OCI-LY1 (cell line): ENCODE measurements around the gene CASTOR2.
"Not testable (repeated sequence)": the region's sequence is repeated elsewhere in the genome, so short reads cannot be mapped to it uniquely, and the experiment has no call there.

Experiments
- H2AFZ ChIP-seq: fragments of 200-600 bp; sonication (generic), shearing (Covaris generic); 2 replicates; pipeline ENCODE4 v1.6.0; 2014; ENCODE audit warnings: antibody characterized with exemption, mild to moderate bottlenecking, low read length
- H3F3A ChIP-seq: fragments of 200-600 bp; sonication (generic), shearing (Covaris generic); 2 replicates; pipeline ENCODE4 v1.6.0; 2014; ENCODE audit warnings: mild to moderate bottlenecking, antibody characterized with exemption, low read length, moderate library complexity; ENCODE audit not compliant: insufficient read depth
- H3K27ac ChIP-seq: fragments of 200-600 bp; sonication (generic); 2 replicates; pipeline ENCODE4 v1.5.1; 2014; ENCODE audit warnings: low read length, mixed run types, mild to moderate bottlenecking, low read depth; ENCODE audit not compliant: poor library complexity, severe bottlenecking
- H3K27me3 ChIP-seq: fragments of 200-600 bp; sonication (generic); 2 replicates; pipeline ENCODE4 v1.6.0; 2014; ENCODE audit warnings: antibody characterized with exemption, mild to moderate bottlenecking, low read length, moderate library complexity; ENCODE audit not compliant: insufficient read depth
- H3K36me3 ChIP-seq: fragments of 200-600 bp; sonication (generic); 2 replicates; pipeline ENCODE4 v1.6.1; 2014; ENCODE audit warnings: mild to moderate bottlenecking, antibody characterized with exemption, low read length, moderate library complexity, mixed read lengths; ENCODE audit not compliant: insufficient read depth
- H3K4me1 ChIP-seq: fragments of 200-600 bp; sonication (generic); 2 replicates; pipeline ENCODE4 v1.5.1; 2014; ENCODE audit warnings: mild to moderate bottlenecking, low read length, moderate library complexity; ENCODE audit not compliant: insufficient read depth, severe bottlenecking
- H3K4me2 ChIP-seq: fragments of 200-600 bp; sonication (generic), shearing (Covaris generic); 2 replicates; pipeline ENCODE4 v1.6.1; 2014; ENCODE audit warnings: low read length
- H3K4me3 ChIP-seq: fragments of 200-600 bp; sonication (generic); 2 replicates; pipeline ENCODE4 v1.5.1; 2014; ENCODE audit warnings: low read length, low read depth, mild to moderate bottlenecking, mixed read lengths; ENCODE audit not compliant: poor library complexity, severe bottlenecking
- H3K79me2 ChIP-seq: fragments of 200-600 bp; shearing (Covaris generic); 2 replicates; pipeline ENCODE4 v1.6.1; 2016; ENCODE audit warnings: mixed run types, low read length, mixed read lengths; ENCODE audit not compliant: insufficient read depth
- H3K9ac ChIP-seq: fragments of 200-600 bp; sonication (generic), shearing (Covaris generic); 2 replicates; pipeline ENCODE4 v1.6.1; 2014; ENCODE audit warnings: mild to moderate bottlenecking, low read length, mixed read lengths
- H3K9me2 ChIP-seq: fragments of 200-600 bp; sonication (generic), shearing (Covaris generic); 2 replicates; pipeline ENCODE4 v1.6.1; 2014; ENCODE audit warnings: low read depth, mild to moderate bottlenecking, low read length, mixed read lengths
- H3K9me3 ChIP-seq: fragments of 200-600 bp; shearing (Covaris generic); 2 replicates; pipeline ENCODE4 v1.6.1; 2014; ENCODE audit warnings: low read length, mixed read lengths
- H4K20me1 ChIP-seq: fragments of 200-600 bp; sonication (generic), shearing (Covaris generic); 2 replicates; pipeline ENCODE4 v1.6.0; 2016; ENCODE audit warnings: mild to moderate bottlenecking, low read length; ENCODE audit not compliant: insufficient read depth
- CTCF ChIP-seq: fragments of 200-600 bp; sonication (generic), shearing (Covaris generic); IDR thresholded peaks from 2 replicates; pipeline ENCODE4 v1.5.1; 2017; ENCODE audit warnings: mild to moderate bottlenecking, antibody characterized with exemption, low read length, moderate library complexity, mixed read lengths
- EZH2 ChIP-seq: fragments of 200-600 bp; sonication (generic), shearing (Covaris generic); IDR thresholded peaks from 2 replicates; pipeline ENCODE4 v1.8.0; 2017; ENCODE audit warnings: borderline replicate concordance, mixed run types, mild to moderate bottlenecking, antibody characterized with exemption, low read length, moderate library complexity, mixed read lengths

The CASTOR2 gene

DNA sequence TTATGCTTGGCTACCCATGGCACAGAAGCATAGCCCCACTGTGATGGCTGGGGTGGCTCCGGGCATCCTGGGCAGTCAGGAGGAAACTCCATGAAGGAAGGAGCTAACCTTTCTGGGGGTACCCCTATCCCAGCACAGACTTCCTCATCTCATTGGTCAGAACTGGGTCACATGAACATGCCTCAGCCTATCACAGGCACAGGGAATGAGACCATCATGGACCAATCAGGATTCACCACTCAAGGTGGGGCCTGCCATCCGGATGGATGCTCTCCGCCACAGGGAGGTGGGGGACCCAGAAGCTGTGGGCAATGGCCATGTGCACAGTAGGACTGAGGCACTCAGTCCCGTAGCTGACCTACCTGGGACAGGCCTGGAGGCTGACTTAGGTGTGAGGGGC, 6.9 kb downstream of the CASTOR2 start:
- H3F3A ChIP-seq, H3K36me3 ChIP-seq, H3K4me3 ChIP-seq, H3K4me1 ChIP-seq, H3K9ac ChIP-seq, H2AFZ ChIP-seq, H3K9me2 ChIP-seq, H3K27me3 ChIP-seq, H3K79me2 ChIP-seq, H3K9me3 ChIP-seq, H4K20me1 ChIP-seq, H3K4me2 ChIP-seq, H3K27ac ChIP-seq: not testable (repeated sequence)

DNA sequence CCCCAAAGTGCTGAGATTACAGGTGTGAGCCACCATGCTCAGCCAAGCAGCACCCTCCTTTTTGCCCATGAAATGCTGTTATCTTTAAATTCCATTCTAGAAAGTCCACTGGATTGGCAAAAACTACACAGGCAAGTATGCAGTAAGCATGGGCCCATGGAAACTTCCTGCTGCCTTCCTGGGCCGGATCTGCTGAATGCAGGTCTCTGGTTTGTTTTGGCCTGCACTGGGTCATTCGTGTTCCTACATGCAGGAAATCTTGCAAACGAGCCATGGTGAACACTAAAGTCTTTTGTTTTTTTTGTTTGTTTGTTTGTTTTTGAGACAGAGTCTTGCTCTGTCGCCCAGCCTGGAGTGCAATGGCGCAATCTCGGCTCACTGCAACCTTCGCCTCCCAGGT, 7.9 kb downstream of the CASTOR2 start:
- H3K9ac ChIP-seq, H3K4me3 ChIP-seq, H3K9me3 ChIP-seq, H2AFZ ChIP-seq, H3K79me2 ChIP-seq, H3K27me3 ChIP-seq, H4K20me1 ChIP-seq, H3K36me3 ChIP-seq, H3K27ac ChIP-seq, H3K4me2 ChIP-seq, H3K9me2 ChIP-seq, H3K4me1 ChIP-seq, H3F3A ChIP-seq: not testable (repeated sequence)

GRCh38 chr7:74975959-74976358, 11.5 kb downstream of the CASTOR2 start:
- not testable (repeated sequence) for H3K9me3 ChIP-seq, H3K9ac ChIP-seq, H3K27me3 ChIP-seq, H3K79me2 ChIP-seq, H3K4me1 ChIP-seq, H3K9me2 ChIP-seq, H3K27ac ChIP-seq, H3K36me3 ChIP-seq, H2AFZ ChIP-seq, H3K4me3 ChIP-seq, H3F3A ChIP-seq, H3K4me2 ChIP-seq, H4K20me1 ChIP-seq

DNA sequence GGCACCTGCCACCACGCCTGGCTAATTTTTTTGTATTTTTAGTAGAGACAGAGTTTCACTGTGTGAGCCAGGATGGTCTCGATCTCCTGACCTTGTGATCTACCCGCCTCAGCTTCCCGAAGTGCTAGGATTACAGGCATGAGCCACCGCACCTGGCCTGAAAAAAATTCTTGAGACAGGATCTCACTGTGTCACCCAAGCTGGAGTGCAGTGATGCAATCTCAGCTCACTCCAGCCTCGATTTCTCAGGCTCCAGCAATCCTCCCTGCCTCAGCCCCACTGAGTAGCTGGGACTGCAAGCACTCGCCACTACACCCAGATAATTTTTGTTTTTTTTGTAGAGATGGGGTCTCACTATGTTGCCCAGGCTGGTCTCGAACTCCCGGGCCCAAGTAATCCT, 13.0 kb downstream of the CASTOR2 start:
- not testable (repeated sequence) for H3K9me3 ChIP-seq, H3K9ac ChIP-seq, H3K4me1 ChIP-seq, H3F3A ChIP-seq, H2AFZ ChIP-seq, H3K4me2 ChIP-seq, H3K27me3 ChIP-seq, H3K36me3 ChIP-seq, H3K27ac ChIP-seq, H3K9me2 ChIP-seq, H4K20me1 ChIP-seq, H3K4me3 ChIP-seq, H3K79me2 ChIP-seq

GRCh38 chr7:74988436-74988835, 23.9 kb downstream of the CASTOR2 start:
- not testable (repeated sequence) for H3K9ac ChIP-seq, H3K79me2 ChIP-seq, H3K4me3 ChIP-seq, H4K20me1 ChIP-seq, H3K27me3 ChIP-seq, H3K9me3 ChIP-seq, H3K4me1 ChIP-seq, H3K36me3 ChIP-seq, H3K9me2 ChIP-seq, H3F3A ChIP-seq, H3K4me2 ChIP-seq, H3K27ac ChIP-seq, H2AFZ ChIP-seq

GRCh38 chr7:74993121-74993520, 28.6 kb downstream of the CASTOR2 start:
- H3K36me3 ChIP-seq = no peaks in the 10 kb centered on the region
- H3K4me1 ChIP-seq = peaks cover 36% of the 10 kb centered on the region
- no peak overlapping the region for H3K27ac ChIP-seq
- H3K4me3 ChIP-seq = no peak overlapping the region
- H3K9me2 ChIP-seq = no peaks in the 10 kb centered on the region
- H3K79me2 ChIP-seq = no peaks in the 10 kb centered on the region
- H4K20me1 ChIP-seq = no peaks in the 10 kb centered on the region
- no peak overlapping the region for H2AFZ ChIP-seq
- no peaks in the 10 kb centered on the region for H3K27me3 ChIP-seq
- H3K4me2 ChIP-seq = no peak overlapping the region
- TF ChIP-seq CTCF (no peak), EZH2 (no peak)
- H3K9me3 ChIP-seq = no peaks in the 10 kb centered on the region
- no peak overlapping the region for H3K9ac ChIP-seq
- no peaks in the 10 kb centered on the region for H3F3A ChIP-seq

- H3K4me3 ChIP-seq, H3F3A ChIP-seq, H3K79me2 ChIP-seq, H4K20me1 ChIP-seq, H3K9me3 ChIP-seq, H3K4me2 ChIP-seq, H3K9me2 ChIP-seq, H2AFZ ChIP-seq, H3K27me3 ChIP-seq, H3K36me3 ChIP-seq, H3K9ac ChIP-seq, H3K27ac ChIP-seq: not testable (repeated sequence)
- peaks cover 36% of the 10 kb centered on the region for H3K4me1 ChIP-seq
Measured at GRCh38 chr7:74994869-74995543, 30.5 kb downstream of the CASTOR2 start.
